Medulla oblongata (tissue), 1 donor: ENCODE data around the gene GPANK1.
A peak's percentile ranks its signal among the peaks of the same experiment; 100 is the strongest.

Experiments used
- DNase-seq: peaks from one replicate; pipeline ENCODE4 v3.0.0-alpha.2; 2015; ENCODE audit errors: extremely low spot score

Gene GPANK1

DNA sequence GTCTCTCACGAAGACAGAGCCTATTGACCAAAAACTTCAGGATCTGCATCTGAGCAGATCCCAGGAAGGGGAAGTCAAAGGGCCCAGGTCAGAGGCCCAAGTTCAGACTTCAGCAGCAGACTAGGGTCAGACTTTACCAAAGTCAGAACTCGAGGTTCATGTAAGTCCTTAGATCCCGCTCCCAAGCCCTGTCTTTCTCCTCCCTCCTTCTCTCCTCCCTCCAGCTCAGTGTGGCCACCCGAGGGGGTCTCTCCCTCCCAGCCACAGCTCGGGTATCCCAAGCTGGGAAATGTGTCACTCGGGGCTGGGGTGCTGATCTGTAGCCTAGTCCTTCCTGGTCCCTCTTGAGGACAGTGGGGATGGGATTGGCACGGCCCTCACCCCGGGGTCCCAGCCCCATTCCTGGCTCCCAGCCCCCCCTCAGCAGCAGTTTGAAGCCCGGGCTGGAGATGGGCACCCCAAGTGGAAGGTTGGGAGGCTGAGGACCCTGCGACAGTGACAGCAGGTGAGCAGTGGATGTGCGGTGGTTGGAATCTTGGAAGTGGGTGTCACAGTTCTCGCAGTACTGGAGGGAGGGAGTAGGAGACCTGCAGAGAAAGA, 2.6 kb downstream of the GPANK1 start:
- no peak for DNase-seq

DNA sequence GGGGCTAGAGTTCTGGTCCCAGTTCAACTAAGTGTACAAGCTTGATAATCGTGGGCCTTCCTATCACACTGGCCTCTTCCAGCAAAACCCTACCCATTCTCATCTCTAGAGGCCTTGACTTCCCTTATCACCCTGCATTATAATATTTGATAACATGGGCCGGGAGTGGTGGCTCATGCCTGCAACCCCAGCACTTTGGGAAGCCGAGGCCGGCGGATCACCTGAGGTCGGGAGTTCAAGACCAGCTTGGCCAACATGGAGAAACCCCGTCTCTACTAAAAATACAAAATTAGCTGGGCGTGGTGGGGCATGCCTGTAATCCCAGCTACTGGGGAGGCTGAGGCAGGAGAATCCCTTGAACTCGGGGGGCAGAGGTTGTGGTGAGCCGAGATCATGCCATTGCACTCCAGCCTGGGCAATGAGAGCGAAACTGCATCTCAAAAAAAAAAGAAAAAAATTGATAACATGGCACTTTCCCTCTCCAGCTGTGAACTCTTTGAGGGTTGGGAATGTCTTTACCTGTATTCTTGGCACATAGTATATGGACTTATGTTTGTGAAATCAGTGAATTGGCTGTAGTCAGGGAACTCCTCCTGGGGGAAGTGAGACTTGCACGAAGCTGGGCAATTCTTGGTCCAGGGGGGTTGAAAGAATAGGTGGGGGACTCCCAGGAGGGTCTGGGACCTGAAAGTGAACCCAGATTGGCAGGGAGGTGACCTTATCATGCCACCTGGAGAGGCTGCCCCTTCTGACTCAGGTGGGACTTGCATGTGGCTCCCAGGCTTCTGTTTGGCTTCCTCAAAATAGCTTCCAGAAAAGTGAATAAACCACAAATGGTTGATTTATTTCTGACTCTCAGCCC, 3.3 kb downstream of the GPANK1 start:
- no peak for DNase-seq

DNA sequence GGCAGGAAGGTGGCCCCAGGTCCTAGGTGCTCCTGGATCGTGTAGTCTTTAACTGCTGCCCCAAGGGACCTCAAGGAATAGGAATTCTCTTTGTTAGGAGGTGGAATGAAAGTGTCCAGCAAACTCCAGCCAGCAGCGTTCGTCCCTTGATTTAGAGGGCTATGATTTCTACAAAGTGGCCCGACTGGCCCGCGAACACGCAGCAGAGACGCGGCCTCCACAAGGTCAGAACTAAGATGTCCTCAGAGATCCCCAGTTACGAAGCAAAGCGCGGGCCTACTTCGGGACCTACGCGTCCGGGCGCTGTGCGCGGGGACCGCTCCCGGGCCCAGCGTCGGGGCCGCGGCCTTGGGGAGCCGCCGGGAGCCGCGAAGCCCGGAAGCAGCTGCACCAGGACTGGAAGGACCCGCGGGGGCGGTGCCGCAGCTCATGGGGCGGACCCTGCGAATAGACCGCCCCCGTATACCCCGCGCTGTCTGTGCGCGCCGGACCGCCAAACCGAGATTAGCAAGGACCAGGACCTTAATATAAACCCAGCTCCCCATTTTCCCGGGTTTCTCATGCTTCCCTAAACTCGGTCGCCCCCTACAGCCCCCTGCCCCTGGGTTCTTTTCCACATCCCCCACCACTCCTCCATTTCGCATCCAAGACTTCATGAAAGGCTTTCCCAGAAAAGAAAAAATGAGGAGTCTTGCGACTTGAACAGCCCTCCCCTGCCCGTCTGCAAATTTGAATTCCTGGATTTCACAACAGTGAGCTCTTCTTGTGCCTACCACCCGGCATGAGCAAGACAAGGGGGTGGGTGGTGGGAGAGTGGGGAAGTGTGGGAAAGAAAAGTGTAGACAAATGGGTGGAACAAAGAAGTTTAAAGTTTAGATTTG, 4.2 kb downstream of the GPANK1 start, which contains the start of gene C6orf47:
Gene C6orf47, minus strand, starts transcription at position 398 of the 881 bp plus-strand sequence. CDS start 831 bp downstream, outside the sequence.
- peak; percentile 87 for DNase-seq

DNA sequence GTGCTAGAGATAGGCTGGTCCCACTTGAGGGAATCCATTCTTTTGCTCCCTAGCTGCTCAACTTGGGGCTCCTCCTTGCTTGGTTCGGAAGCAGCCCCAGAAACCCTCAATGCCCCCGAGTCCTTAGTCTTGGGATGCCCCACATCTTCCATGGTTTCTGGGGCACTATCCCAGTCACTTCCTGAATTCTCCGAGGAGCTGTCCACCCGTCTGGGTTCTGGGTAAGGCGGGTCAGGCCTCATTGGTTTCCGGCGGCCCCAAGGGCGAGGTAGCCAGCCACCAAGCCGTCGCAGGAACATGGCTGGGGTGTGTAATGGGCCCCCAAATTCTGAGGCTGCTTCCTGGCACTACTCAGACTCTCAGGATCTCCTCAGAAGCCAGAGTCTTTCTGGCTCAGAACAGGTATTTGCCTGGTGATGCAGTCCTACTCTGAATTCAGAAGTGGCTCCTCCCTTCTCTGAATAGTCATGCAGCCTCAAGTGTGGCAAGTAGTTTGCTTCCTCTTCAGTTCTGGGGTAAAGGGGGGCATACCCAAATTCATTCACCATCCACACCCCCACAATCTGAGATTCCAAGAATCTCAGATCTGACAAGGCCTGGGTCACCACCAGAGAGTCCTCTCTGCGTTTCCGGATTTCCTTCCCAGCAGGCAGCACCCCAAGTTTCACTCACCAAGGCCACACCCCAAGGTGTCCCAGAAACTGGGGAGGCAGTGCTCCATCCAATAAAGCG, 5.0 kb downstream of the GPANK1 start:
- DNase-seq = peak; percentile 26

DNA sequence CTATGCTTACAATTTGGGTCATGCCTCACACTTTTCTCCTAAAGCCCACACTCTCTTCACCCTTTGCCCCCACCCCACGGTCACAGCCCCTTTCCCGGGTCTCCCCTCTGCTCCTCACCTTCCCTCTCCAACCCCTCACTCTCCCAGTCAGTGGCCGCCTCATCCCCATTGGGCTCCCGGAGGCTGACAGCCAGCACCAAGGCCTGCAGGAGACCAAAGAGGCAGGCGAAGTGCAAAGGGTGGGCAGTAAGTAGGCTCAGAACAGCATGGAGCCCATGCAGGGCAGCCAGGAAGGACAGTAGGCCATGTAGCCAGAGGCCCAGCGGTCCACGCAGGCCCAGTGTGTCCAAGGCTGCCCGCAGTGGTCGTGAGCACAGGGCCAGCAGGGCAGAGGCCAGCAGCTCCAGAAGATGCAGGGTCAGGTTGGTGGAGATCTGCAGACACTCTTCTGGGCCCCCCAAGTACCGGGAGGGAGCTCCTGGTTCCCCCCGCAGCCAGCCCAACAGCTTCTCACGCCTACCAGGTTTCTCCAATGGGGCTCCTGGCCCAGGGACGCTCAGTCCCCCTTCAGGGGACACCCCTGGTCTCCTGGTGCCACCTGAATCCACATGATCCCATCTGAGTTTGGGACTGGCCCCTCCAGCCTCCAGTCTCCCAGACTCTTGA, 5.7 kb downstream of the GPANK1 start:
- no peak for DNase-seq

DNA sequence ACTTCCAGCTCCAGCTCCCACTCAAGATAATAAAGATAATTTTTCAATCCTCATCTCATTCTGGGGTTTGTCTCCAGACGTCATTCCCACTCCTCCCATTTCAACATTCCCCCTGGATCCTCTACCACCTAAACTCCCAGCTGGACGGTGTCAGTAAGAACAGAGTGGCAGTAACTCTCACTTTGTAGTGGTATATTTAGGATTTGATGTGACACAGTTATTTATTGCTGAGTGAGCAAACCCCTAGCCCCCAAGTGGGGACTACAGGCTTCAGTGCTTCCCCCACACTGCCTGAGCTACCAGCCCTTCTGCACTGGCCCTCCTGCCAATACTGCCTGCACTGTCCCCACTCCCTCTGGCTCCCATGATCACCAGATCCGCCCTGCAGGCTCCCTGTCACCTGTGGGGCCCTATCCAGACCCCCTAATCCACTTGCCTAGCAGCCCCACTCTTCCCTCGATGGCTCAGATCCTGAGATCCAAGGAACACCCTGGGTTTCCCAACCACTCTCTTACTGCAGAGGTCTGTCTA, 6.6 kb downstream of the GPANK1 start:
- DNase-seq = no peak

DNA sequence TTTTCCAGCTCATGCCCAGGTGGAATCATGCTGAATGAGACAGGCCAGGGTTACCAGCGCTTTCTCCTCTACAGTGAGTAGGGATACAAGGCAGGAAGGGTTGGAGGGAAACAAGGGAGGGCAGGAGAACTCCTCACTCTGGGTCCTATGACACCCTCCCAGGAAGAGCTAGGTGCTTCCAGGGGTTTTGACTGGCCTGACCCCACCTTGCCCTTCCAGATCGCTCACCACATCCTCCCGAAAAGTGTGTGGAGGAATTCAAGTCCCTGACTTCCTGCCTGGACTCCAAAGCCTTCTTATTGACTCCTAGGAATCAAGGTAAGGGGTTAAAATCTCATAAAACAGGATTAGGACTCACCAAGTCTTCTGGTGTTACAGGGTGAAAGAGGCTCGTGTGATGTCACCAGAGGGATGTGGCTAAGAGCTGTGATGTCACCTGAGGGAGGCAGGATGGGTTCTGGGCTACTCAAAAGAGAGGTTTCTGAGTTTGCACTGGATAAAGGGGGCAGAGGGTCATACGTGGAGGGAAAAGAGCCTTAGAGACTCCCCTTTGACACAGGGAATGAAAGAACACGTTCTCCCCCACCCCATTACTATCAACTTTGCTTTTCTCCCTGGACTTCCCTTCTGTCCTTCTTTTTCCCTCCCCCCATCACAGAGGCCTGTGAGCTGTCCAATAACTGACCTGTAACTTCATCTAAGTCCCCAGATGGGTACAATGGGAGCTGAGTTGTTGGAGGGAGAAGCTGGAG, 7.2 kb downstream of the GPANK1 start:
- no peak for DNase-seq

DNA sequence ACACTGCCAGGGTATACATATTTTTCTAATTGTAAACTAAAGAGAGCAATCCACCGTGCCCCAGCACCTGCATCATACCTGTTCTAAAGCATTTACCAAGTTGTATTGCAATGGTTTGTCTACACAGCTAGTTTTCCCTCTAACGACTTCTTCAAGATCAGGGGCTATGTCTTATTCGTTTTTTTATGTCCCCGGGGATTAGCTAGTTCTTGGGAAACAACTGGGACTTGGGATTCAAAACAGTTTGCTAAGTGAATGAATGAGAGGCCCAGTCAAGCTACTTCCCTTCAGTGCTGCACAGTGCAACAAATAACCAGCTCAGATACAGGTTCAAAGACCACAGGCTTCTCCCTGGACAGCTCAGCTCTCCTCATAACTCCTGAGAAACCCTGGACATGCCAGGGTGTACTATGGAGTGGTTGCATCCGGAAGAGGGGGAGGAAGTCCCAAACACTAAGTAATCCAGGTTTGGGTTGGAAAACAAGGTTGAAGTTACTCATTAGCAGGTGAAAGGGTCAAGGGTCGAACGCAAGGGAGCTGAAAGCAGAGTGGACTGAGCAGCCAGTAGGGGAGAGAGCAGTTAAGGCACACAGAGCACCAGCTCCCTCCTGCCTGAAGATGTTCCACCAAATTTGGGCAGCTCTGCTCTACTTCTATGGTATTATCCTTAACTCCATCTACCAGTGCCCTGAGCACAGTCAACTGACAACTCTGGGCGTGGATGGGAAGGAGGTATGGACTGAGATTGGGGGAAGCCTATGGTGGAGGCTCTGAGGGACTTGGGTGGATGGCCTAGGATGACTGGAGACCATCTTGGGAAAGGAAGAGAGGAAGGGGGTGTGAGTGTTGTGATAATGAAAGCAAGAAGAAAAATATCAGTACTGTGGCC, 9.2 kb downstream of the GPANK1 start, which contains the start of gene APOM:
Gene APOM, plus strand, starts transcription at position 546 of the 889 bp plus-strand sequence. Its CDS starts 73 bp downstream, at position 619.
- no peak for DNase-seq

DNA sequence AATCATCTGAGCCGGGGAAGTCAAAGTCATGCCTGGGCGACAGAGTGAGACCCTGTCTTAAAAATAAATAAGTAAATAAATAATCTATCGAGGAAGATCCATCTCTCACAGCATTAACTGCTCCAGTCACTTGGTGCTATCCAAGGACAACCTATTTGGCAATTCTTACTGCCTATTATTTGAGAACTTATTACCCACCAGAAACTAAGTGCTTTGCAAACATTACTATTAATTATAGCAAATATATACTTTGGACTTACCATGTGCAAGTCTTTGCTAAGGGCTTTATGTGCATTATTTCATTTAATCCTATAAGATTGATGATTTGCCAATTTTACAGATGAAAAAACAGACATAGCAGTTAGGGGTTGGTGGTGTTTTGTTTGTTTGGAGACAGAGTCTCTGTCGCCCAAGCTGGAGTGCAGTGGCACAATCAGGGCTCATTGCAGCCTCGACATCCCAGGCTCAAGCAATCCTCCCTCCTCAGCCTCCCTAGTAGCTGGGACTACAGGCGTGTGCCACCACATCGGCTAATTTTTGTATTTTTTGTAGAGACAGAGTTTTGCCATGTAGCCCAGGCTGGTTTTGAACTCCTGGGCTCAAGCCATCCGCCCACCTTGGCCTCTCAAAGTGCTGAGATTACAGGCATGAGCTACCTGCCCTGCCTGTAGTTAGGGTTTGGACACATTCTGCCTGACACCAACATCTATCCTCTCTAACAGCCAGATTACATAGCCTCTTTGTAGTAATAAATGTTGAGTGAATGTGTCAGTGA, 10.0 kb downstream of the GPANK1 start:
- DNase-seq = no peak

DNA sequence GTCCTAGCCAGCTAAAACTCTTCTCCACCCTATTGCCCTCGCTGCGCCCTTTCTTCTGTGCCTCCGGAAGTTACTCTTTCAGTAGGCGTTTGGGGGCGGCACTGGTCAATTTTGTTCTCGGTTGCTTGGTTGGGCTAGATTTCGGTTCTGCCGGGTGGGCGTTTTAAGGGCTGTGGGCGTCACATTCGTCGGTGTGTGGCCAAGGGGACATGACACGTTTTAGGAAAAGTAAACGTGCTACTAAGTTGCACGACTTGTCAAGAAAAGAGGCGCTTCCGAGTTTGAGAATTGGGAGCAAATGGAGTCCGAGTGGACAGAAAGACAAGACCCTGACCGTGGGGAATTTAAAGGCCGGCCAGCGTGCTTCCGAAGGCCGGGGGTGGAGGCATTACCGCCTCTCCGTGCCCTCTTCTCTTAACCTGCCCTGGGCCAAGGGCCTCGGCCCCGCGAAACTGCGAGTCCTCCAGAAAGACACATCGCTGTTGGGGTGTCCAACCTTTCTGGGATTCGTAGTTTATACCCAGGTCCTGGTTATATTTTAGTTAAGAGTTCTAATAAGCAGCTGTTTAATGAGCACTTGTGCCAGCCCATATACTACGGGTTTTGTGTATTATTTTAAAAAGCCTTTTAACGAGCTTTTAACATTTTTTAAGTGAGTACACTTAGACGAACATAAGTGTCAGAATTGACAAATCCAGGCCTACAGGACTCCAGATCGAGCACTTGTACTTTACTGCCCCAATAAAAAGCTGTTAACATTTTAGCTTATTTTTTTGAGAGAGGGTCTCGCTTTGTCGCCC, 11.7 kb downstream of the GPANK1 start:
- DNase-seq = peak; percentile 95

DNA sequence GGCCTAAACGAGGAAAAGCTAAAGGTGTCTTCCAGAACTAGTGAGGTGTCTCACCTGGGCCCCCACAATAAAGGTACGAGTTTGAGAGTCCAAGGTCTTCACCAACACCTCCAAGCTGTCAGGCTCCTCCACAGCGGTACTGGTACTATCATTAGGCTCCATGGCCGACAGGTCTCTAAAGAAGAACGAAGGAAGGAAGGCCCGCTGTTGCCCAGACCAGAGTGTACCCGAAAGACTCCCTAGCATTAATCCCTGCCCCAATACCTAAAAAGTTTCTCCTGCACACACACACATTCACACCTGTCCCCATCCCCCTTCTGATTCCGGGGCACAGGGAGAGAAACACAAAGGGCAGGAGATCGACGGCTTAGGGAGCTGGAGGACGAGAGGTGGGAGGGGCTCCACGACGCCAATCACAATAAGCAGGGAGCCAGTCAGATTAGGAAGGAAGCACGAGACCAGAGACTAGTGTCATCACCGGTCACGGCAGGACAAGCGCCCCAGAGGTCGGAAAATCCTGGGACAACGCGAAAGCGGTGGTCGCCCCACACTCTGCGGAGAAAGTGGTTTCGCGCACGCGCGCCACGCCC, 13.1 kb downstream of the GPANK1 start:
- peak; percentile 75 for DNase-seq

DNA sequence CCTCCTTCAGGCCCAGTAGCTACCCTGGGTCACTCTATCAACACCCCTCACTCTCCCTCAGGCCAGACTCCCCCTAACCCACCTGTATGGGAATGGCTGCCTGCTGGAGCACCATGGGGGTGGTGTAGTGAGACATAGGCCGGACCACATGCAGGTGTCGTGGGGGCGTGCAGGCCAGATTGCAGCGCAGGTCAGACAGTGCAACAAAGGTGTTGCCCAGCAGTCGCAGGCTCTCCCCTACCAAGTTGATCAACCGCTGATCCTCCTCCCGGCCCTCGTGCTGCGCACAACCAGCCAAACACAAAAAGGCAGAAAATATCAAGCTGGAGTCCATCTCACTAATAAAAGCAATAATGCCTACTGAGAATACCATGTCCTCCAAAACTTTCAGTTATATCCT, 19.5 kb downstream of the GPANK1 start:
- no peak for DNase-seq

DNA sequence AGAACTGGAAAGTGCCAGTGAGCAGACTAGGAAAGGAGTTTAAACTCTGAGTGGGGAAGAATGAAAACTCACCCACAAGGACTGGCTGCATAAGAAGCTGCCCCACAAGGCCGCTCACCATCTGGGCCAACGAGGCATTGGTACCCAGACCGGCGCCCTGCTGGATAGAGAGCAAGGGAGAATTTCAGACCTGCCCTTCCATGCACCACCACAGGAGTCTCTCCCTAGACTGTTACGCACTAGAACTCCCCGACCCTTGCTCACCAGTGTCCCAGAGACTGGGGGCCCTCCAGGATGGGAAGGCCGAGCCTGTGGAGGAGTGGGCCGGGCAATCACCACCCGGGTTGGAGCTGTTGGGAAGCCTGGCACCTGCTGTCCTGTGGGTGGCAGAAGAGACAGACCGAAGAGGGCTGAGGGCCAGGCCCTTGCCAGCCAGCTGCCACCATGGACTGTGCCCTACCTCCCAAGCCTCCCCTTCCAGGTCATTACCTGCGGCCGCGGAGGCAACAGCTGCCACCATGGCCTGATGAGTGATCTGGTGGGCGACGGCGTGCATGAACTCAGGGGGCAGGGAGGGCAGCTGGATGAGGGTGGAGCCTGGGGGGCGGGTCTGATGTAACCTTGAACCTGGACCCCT, 20.9 kb downstream of the GPANK1 start:
- DNase-seq = no peak

DNA sequence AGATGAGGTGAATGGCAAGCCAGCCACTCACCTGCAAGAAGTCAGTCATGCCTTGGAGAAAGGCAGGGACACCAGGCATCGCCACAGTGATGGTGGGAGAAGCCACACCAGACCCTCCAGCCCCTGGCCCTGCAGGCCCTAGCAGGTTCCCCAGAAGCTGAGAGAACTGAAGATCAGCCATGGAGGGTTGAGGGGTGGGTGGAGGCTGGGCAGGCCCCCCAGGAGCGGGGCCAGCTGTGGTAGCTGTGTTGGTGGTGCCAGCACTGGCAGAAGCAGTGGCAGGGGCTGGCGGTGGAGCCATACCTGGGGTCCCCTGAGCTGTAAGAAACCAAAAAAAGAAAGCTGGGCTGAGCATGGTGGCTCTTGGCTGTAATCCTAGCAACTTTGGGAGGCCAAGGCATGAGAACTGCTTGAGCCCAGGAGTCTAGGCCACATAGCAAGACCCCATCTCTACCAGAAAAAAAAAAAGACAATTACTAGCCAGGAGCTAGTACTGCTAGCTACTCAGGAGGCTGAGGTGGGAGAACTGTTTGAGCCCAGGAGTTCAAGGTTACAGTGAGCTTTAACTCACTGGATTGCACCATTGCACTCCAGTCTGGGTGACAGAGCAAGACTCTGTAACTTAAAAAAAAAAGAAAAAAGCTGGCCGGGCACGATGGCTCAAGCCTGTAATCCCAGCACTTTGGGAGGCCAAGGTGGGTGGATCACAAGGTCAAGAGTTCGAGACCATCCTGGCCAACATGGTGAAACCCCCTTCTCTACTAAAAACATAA, 21.8 kb downstream of the GPANK1 start:
- no peak for DNase-seq

DNA sequence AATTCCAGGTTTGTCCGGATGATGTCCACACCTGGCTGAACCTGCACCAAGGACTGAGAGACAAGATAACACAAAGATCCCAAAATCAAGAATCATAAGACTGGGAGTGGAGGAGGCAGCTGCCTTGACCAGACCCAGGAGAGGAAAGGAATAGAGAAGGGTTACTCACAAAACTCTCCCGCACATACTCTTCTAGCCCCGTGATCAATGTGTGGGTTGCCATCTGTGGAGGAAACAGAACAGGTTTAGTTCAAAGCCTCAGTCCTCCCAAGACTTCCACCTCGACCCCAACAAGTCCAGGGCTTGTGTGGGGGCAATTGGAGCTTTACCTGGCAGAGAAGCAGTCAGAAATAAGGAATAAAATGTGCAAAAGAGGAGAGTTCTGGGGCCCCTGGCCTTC, 23.4 kb downstream of the GPANK1 start:
- no peak for DNase-seq

DNA sequence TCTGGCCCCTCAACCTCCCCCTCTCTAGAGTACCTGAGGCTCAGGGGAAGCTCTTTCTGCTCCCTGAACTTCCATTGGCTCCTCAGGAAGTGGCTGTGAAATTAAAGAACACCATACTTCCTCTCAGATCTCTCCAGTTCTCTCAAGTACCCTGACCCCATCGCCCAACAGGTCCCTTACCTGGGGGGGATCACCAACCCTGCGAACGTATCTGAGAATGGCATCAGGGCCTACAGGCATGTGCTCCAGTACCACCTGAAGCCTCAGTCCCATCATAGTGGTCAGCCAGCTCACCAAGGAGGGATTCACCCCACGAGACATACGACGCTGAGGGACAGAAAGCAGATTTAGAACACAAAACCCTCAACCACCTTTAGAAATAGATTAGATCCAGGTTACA, 24.2 kb downstream of the GPANK1 start:
- DNase-seq = no peak
